GM12878 (cell line): ENCODE results near the gene HEATR1. TPM values are rescaled to one million over a fixed set of nuclear protein-coding genes. Genes with fewer than 3 reads are reported as not detected.

ENCODE experiments used
- ATAC-seq: fragments of 200-7000 bp; cut with Tn5 transposase; 3 replicates; pipeline ENCODE4 v1.9.1; 2020; ENCODE audit warnings: mild to moderate bottlenecking, moderate library complexity
- BruUV-seq: library from RNA; stranded (reverse); fragments of 400-500 nt; replicated peaks from 2 replicates; lab custom pipeline; 2021; lab: Mats Ljungman, UMichigan
- CTCF ChIA-PET: fragments of 300-600 bp; sonication (Branson Sonifier 250); formaldehyde crosslinking; extraction: SDS; loops from one replicate; lab custom pipeline; 2021; ENCODE audit warnings: inconsistent platforms; lab: Yijun Ruan, JAX
- POLR2A ChIA-PET: fragments of 350-600 bp; formaldehyde crosslinking; extraction: SDS; loops from one replicate; lab custom pipeline; 2021; ENCODE audit warnings: inconsistent platforms; lab: Charles Lee
- RAD21 ChIA-PET: fragments of 300-600 bp; sonication (Branson Sonifier 250); formaldehyde crosslinking; loops from one replicate; lab custom pipeline; 2023; ENCODE audit warnings: antibody characterized with exemption; ENCODE audit not compliant: unreplicated experiment; lab: Charles Lee
- SMC1A ChIA-PET: fragments of 300-600 bp; sonication (Branson Sonifier 250); formaldehyde crosslinking; loops from one replicate; lab custom pipeline; 2023; ENCODE audit not compliant: unreplicated experiment, uncharacterized antibody; lab: Charles Lee
- DNase-seq: peaks from one replicate; pipeline ENCODE4 v3.0.0-alpha.2; 2011; ENCODE audit warnings: low read depth, low spot score
- FAIRE-seq: peaks from 3 replicates; lab custom pipeline; 2011; peaks lifted over from hg19 to GRCh38; lab: Jason Lieb, UNC
- H2AFZ ChIP-seq: 2 replicates; pipeline ENCODE4 v1.6.0; 2011; ENCODE audit warnings: low read depth, low read length, control low read depth; ENCODE audit not compliant: control insufficient read depth
- H3K27ac ChIP-seq: 2 replicates; pipeline ENCODE4 v1.5.1; 2011; ENCODE audit warnings: control low read depth; ENCODE audit not compliant: control insufficient read depth, insufficient read depth
- H3K27me3 ChIP-seq, 2 experiments: replicated peaks in 1 of 2; 2 replicates each; pipeline versions ENCODE4 v1.6.0 to v1.6.1; 2011; ENCODE audit warnings: low read length in 1 of 2; ENCODE audit not compliant: control insufficient read depth in 2 of 2, insufficient read depth in 2 of 2
- H3K36me3 ChIP-seq, 2 experiments: 2 replicates each; pipeline ENCODE4 v1.5.1; 2011; ENCODE audit warnings: low read length in 1 of 2; ENCODE audit not compliant: control insufficient read depth in 2 of 2, insufficient read depth in 2 of 2
- H3K4me1 ChIP-seq: 2 replicates; pipeline ENCODE4 v1.6.1; 2011; ENCODE audit warnings: mild to moderate bottlenecking, low read length, moderate library complexity, mixed read lengths; ENCODE audit not compliant: control insufficient read depth, insufficient read depth
- H3K4me2 ChIP-seq: 2 replicates; pipeline ENCODE4 v1.6.0; 2011; ENCODE audit warnings: control low read depth; ENCODE audit not compliant: control insufficient read depth, insufficient read depth
- H3K4me3 ChIP-seq: fragments of 200-600 bp; sonication (generic); 2 replicates; pipeline ENCODE4 v1.5.1; 2016
- H3K79me2 ChIP-seq: 2 replicates; pipeline ENCODE4 v1.6.0; 2011; ENCODE audit warnings: low read length; ENCODE audit not compliant: control insufficient read depth, insufficient read depth
- H3K9ac ChIP-seq: 2 replicates; pipeline ENCODE4 v1.8.0; 2011; ENCODE audit warnings: low read length, control low read depth, mixed read lengths; ENCODE audit not compliant: control insufficient read depth, insufficient read depth
- H3K9me3 ChIP-seq: replicated peaks from 3 replicates; pipeline ENCODE4 v1.5.1; 2011; ENCODE audit warnings: mild to moderate bottlenecking, low read length; ENCODE audit not compliant: control insufficient read depth, insufficient read depth
- H4K20me1 ChIP-seq: 2 replicates; pipeline ENCODE4 v1.6.0; 2011; ENCODE audit not compliant: control insufficient read depth, insufficient read depth
- BCL11A ChIP-seq: IDR thresholded peaks from 2 replicates; pipeline ENCODE4 v1.6.1; 2011; ENCODE audit warnings: low read depth, low read length
- CEBPB ChIP-seq, 2 experiments: fragments of 150-350 bp in 1 of 2; IDR thresholded peaks; 2 replicates each; pipeline ENCODE4 v1.6.1; 2012 to 2014; ENCODE audit warnings: low read depth in 2 of 2, low read length in 2 of 2, borderline replicate concordance in 1 of 2, inconsistent platforms in 1 of 2
- E2F4 ChIP-seq: IDR thresholded peaks from 2 replicates; pipeline ENCODE4 v1.6.1; 2012; ENCODE audit warnings: low read depth, low read length, improper control_type of control experiment
- HDAC2 ChIP-seq: fragments of 200-600 bp; sonication (generic); IDR thresholded peaks from 2 replicates; pipeline ENCODE4 v1.6.1; 2017
- IKZF1 ChIP-seq: fragments of 450-650 bp; conservative IDR thresholded peaks from 2 replicates; pipeline ENCODE4 v1.6.1; 2017; ENCODE audit warnings: antibody characterized with exemption, mild to moderate bottlenecking
- MEF2A ChIP-seq: IDR thresholded peaks from 2 replicates; pipeline ENCODE4 v1.6.1; 2011; ENCODE audit warnings: low read depth, mild to moderate bottlenecking, low read length, moderate library complexity; ENCODE audit not compliant: insufficient read depth
- MLLT1 ChIP-seq: fragments of 450-650 bp; IDR thresholded peaks from 2 replicates; pipeline ENCODE4 v1.6.1; 2016; ENCODE audit warnings: mild to moderate bottlenecking
- MYB ChIP-seq: fragments of 150-350 bp; IDR thresholded peaks from 2 replicates; pipeline ENCODE4 v1.6.1; 2014; ENCODE audit warnings: mild to moderate bottlenecking, low read depth, low read length, borderline replicate concordance
- NFIC ChIP-seq: IDR thresholded peaks from 2 replicates; pipeline ENCODE4 v1.6.1; 2012; ENCODE audit warnings: low read depth, mild to moderate bottlenecking, inconsistent platforms, low read length, moderate library complexity
- NFXL1 ChIP-seq: fragments of 450-650 bp; IDR thresholded peaks from 2 replicates; pipeline ENCODE4 v1.6.1; 2017; ENCODE audit warnings: antibody characterized with exemption, mild to moderate bottlenecking, borderline replicate concordance
- SMAD1 ChIP-seq: fragments of 450-650 bp; IDR thresholded peaks from 2 replicates; pipeline ENCODE4 v1.6.1; 2018; ENCODE audit warnings: mild to moderate bottlenecking, low read depth; ENCODE audit not compliant: partially characterized antibody
- TBL1XR1 ChIP-seq: IDR thresholded peaks from 2 replicates; pipeline ENCODE4 v1.6.1; 2012; ENCODE audit warnings: low read depth, low read length, improper control_type of control experiment
- TCF12 ChIP-seq: IDR thresholded peaks from 2 replicates; pipeline ENCODE4 v1.6.1; 2011; ENCODE audit warnings: low read depth, mild to moderate bottlenecking, low read length
- ZNF622 ChIP-seq: fragments of 450-650 bp; IDR thresholded peaks from 2 replicates; pipeline ENCODE4 v1.6.1; 2017; ENCODE audit warnings: mild to moderate bottlenecking, inconsistent platforms
- WGBS: methylation state at CpG from one replicate; pipeline ENCODE4 v1.1.6; 2016; ENCODE audit warnings: low lambda C conversion rate; ENCODE audit not compliant: insufficient replicate concordance, insufficient coverage; ENCODE audit errors: missing lambda C conversion rate; 5-methylcytosine and 5-hydroxymethylcytosine counted together
- in situ Hi-C: fragments of 300-500 bp; cut with MboI; formaldehyde crosslinking; loops from 9 replicates; pipeline ENCODE4 v1.14.3; 2018; ENCODE audit warnings: mixed read lengths
- intact Hi-C: fragments of 100-400 bp; cut with micrococcal nuclease; formaldehyde crosslinking; loops from one replicate; pipeline ENCODE4 v1.14.2; 2022; ENCODE audit not compliant: unreplicated experiment
- polyA plus RNA-seq, 11 experiments: library from polyadenylated mRNA; depleted of rRNA in 4 of 11; unstranded in 6 of 11; stranded (reverse) in 5 of 11; fragments of >200 nt; fragmentation: Nextera tagmentation in 4 of 11; fragmentation: Illumina TruSeq in 1 of 11; extraction: Ambion mirVana in 4 of 11; extraction: Trizol in 1 of 11; gene quantifications; 1 replicate in 1 of 11; 2 replicates in 10 of 11; pipeline versions ENCODE4 v1.2.1 to v1.2.3, GENCODE V29; 2011 to 2016; ENCODE audit warnings: inconsistent platforms in 2 of 11, missing spikeins in 2 of 11, low read depth in 1 of 11
- total RNA-seq, 4 experiments: library from RNA; depleted of rRNA in 3 of 4; stranded (reverse); fragments of >200 nt in 3 of 4; fragmentation: Illumina TruSeq in 1 of 4; extraction: Trizol in 1 of 4; gene quantifications; 2 replicates each; pipeline versions ENCODE4 v1.2.1 to v1.2.3, GENCODE V29; 2013 to 2021

Gene HEATR1
- total and polyA plus RNA-seq, 10 of the 15 experiments (the other 5 are each of a cell fraction or from before 2014, with no cell fraction given): 8.6 to 72.3 (median 41.9) TPM

GRCh38 chr1:236532850-236533249, 71.5 kb downstream of the HEATR1 start:
- SMC1A ChIA-PET: no interaction called here
- Histone ChIP-seq H3K4me2 (no peak overlapping the region), H3K27ac (no peak overlapping the region), H3K27me3 (no peaks in the 10 kb centered on the region), H3K9ac (no peak overlapping the region), H3K9me3 (no peaks in the 10 kb centered on the region), H3K36me3 (peaks cover 0 to 3% of the 10 kb centered on the region in 2 experiments; a peak in 2 of 4 replicates), H4K20me1 (no peaks in the 10 kb centered on the region), H3K4me1 (peaks cover 9% of the 10 kb centered on the region), H3K4me3 (no peak overlapping the region), H2AFZ (no peak overlapping the region), H3K79me2 (no peaks in the 10 kb centered on the region)
- FAIRE-seq: no peak
- POLR2A ChIA-PET: no interaction called here
- RAD21 ChIA-PET: no interaction called here
- in situ Hi-C loops (no loop called here), intact Hi-C loops (no loop called here)
- ATAC-seq: no peak
- TSS peak; percentile 61 for BruUV-seq
- CTCF ChIA-PET: interaction anchor here (0.7 kb wide), 1 partner anchor 1051 kb away, joined by 4 read pairs; no protein-coding TSS in a partner anchor
- TF ChIP-seq MEF2A: no peak
- no peak for TF ChIP-seq ZNF622
- TF ChIP-seq MLLT1: no peak
- TF ChIP-seq NFXL1: no peak
- no peak for TF ChIP-seq NFIC
- no peak for TF ChIP-seq SMAD1
- no peak for TF ChIP-seq TCF12
- TF ChIP-seq TBL1XR1: no peak
- TF ChIP-seq BCL11A: no peak
- TF ChIP-seq CEBPB (IDR thresholded peaks at IDR 0.05; ENCODE audit: borderline replicate concordance in 1 of 2, low read depth in 2 of 2, low read length in 2 of 2): no peak
- TF ChIP-seq MYB: no peak
- TF ChIP-seq E2F4: no peak
- TF ChIP-seq HDAC2: no peak
- no peak for TF ChIP-seq IKZF1
- no peak for DNase-seq
- 99% methylated on average over 4 of the region's 4 CpGs for WGBS
